GM19240 (cell line): ENCODE results near the gene GALK1.
"Not testable (repeated sequence)": the region's sequence is repeated elsewhere in the genome, so short reads cannot be mapped to it uniquely, and the experiment has no call there.

Experiments used
- DNase-seq: peaks from one replicate; pipeline ENCODE4 v3.0.0; 2011; ENCODE audit warnings: low spot score; ENCODE audit not compliant: insufficient read length

GALK1 gene

GRCh38 chr17:75767881-75768280 lies 2.9 kb upstream of the GALK1 start:
- DNase-seq = no peak

GRCh38 chr17:75765981-75766380 lies 989 bp upstream of the GALK1 start:
- no peak for DNase-seq

DNA sequence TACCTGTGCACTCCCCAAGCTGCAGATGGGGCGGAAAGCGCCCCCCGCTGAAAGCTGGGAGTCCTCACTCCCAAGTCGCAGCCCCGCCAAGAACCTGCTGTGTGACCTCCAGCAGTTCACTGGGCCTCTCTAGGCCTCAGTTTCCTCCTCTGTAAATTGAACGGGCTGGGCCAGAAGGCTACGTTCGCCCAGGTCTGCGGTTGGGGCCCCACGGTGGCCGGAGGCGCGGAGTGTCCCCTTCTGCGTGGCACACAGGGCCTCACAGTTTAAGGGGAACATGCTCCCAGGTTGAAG lies 628 bp downstream of the GALK1 start:
- DNase-seq = no peak

DNA sequence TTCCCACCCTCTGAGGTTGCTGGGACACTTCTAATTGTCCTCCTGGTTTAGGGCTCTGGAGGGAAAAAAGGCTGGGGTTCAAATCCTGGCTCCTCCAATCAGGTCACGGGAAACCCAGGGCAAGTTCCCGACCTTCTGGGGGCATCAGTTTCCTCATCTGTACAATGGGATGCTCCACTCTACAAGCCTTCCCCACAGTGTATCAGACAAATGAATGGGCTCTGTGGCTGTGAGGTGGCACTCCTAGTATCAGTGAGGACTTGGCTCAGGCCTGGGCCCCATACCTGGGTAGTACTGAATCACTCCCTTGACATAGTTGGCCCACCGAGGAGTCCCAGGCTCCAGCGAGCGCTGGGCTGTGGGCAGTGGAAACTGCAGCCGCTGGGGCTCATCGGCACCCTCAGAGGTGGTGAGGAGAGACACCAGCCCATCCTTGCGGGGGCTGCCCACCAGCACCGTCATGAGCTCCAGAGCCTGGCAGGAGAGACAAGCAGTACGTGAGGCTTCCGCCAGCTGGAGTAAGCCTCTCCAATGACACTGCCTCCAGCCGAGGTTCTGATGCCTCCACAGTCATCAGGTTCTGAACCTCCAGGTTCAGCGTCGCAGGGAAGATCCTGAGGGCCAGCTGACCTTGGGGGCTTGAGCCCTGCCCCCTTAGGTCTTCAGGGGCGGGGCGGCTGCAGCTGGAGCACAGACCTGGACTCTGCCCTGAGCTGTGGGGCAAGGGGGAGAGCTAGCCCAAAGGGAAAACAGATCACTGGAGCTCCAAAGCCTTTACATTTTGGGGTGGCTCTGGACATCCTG lies 1.2 kb downstream of the GALK1 start:
- DNase-seq = no peak

GRCh38 chr17:75763269-75763607 lies 1.8 kb downstream of the GALK1 start:
- no peak for DNase-seq

DNA sequence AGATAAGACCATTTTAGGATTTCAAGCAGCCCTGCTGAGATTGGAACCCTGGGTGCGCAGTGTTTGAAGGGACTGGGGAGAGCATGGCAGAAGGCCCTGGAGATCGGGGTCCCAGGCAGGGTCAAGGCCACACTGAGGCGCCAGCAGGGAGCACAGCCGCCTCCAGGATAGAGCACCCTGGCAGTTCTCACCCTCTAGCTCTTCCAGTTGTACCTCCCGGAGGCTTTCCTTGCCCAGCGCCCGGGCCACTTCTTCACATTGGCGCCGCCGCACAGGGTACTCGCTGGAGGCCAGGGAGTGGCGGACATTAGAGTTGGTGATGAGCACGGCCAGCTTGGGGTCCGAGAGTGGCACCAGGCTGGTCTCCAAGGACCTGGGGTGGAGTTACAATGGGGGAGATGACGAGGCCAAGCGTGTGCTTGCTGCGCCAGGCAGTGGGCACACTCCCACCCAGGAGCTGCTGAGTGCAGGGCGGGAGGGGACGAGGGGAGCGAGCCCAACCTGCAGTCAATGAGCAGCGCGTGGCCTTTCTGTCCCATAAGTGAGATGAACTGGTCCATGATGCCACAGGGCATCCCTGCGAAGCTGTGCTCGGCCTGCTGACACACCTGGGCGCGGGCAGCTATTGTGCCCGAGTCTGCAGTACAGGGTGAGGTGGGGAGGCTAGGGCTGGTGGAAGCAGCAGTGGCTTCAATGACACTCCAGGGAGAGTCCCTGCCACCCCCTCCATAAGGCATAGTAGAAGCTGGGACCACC lies 2.3 kb downstream of the GALK1 start:
- no peak for DNase-seq

- DNase-seq = not testable (repeated sequence)
Measured at GRCh38 chr17:75759978-75760640, 4.9 kb downstream of the GALK1 start.

GRCh38 chr17:75759457-75759856 lies 5.5 kb downstream of the GALK1 start:
- DNase-seq = no peak

DNA sequence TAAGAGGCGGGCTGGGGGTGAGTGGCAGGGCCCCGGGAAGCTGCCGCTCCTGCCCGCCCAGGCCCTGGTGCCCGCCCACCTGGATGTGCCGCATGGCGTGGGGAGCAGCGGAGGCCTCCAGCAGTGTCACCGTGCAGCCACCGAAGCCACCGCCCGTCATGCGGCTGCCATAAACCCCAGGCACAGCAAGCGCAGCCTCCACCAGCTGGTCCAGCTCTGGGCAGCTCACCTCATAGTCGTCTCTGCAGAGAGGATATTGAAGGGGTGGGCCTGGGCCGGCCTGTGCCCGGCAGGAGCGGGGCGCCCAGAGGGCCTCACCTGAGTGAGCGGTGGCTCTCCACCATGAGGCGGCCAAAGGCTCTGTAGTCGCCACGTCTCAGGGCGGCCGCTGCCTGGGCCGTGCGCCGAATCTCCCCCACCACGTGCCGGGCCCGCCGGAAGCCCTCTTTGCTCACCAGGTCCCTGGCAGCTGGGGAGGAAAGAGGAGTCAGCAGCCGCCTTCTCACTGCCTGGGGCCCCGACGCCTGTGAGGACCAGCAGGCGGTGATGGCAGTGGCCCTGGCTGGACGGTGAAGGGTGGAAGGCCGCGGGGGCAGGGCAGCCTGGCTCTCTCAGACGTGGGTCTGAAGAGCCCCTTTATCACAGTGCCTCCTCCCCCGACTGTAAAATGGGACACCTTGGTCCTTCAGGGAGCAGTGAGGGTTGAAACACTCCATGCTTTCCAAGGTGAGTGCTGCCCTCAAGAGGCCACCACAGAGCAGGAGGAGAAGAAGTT lies 6.7 kb downstream of the GALK1 start:
- DNase-seq = no peak

- no peak for DNase-seq
Measured at GRCh38 chr17:75757086-75757681, 7.8 kb downstream of the GALK1 start.

GRCh38 chr17:75756451-75757085 lies 8.4 kb downstream of the GALK1 start:
- DNase-seq = no peak

GRCh38 chr17:75755990-75756389 lies 9.0 kb downstream of the GALK1 start:
- no peak for DNase-seq

DNA sequence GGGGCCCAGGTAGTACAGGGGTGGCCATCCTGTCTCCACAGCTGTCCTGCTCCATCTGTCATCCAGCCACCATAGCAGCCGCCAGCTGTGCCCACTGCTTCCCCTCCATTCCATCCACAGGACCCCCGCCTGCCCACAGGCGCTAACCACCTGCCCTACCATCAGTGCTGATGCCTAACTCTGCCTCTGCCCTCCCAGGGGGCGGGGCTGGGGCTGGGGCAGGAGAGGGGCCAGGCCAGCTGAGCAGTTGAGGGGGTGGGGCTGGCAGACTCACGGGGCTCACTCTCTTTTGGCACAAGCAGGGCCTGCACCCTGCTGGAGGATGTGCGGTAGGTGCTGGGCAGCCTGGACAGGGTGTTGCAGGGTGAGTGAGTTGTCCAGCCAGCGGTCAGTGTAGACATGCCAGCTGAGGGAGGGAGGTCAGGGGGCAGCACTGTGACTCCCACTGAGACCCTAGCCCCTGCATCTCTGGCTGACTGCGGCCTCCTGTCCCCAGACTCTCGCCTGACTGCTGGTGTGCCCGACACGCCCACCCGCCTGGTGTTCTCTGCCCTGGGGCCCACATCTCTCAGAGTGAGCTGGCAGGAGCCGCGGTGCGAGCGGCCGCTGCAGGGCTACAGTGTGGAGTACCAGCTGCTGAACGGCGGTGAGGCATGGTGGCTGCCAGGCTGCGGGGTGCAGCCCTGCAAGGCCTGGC lies 9.6 kb downstream of the GALK1 start:
- no peak for DNase-seq

DNA sequence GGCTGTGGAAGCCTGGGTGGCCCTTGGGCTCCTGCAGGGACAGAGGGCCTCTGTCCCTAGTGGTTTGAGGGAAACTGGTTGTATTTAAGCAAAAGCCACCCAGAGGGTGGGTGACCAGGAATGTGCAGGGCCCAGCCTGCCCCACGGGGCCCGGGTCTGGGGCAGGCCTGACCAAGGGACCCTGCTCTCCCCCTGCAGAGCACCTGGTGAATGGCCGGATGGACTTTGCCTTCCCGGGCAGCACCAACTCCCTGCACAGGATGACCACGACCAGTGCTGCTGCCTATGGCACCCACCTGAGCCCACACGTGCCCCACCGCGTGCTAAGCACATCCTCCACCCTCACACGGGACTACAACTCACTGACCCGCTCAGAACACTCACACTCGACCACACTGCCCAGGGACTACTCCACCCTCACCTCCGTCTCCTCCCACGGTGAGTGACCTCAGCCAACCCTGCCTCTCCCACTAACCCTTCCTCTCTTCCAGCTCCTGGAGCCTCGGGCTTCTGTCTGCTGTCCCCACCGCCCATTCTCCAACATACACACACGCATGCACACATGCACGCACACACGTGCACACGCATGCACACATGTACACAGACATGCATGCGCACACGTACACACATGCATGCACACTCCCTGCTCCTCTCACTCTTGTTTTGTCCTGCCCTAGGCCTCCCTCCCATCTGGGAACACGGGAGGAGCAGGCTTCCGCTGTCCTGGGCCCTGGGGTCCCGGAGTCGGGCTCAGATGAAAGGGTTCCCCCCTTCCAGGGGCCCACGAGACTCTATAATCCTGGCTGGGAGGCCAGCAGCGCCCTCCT lies 10.4 kb downstream of the GALK1 start:
- no peak for DNase-seq

DNA sequence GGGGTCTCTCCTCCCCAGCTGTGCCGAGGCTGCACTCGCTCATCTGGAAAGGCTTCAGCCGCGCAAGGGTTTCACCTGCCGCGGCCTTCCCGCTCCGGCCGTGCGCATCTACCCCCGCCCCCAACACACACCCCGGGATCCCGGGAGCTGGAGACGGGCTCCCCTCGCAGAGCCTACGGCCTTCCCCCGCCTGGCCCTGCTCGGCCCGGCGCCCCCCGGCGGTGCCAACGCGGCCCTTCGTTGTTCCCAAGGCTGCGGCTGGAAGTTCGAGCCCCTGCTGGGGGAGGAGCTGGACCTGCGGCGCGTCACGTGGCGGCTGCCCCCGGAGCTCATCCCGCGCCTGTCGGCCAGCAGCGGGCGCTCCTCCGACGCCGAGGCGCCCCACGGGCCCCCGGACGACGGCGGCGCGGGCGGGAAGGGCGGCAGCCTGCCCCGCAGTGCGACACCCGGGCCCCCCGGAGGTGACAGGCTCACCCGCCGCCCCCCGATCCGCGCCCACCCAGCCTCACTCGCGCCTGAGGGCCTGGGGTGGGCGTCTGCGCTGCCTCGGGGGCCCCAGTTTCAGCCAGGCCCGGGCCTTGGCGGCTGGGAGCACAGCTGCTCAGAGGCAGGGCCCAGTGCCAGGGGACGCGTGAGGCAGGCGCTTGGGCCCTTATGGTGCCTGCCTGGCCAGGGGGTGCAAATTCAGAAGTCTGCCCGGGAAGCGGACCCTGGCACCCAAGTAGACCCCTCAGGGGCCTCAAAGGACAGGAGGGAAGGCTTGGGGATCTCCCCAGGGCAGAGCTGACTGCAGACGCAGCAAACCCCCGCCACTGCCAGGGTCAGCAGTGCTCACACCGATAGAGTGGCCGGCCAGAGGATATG lies 11.2 kb downstream of the GALK1 start:
- DNase-seq = peak; percentile 70

DNA sequence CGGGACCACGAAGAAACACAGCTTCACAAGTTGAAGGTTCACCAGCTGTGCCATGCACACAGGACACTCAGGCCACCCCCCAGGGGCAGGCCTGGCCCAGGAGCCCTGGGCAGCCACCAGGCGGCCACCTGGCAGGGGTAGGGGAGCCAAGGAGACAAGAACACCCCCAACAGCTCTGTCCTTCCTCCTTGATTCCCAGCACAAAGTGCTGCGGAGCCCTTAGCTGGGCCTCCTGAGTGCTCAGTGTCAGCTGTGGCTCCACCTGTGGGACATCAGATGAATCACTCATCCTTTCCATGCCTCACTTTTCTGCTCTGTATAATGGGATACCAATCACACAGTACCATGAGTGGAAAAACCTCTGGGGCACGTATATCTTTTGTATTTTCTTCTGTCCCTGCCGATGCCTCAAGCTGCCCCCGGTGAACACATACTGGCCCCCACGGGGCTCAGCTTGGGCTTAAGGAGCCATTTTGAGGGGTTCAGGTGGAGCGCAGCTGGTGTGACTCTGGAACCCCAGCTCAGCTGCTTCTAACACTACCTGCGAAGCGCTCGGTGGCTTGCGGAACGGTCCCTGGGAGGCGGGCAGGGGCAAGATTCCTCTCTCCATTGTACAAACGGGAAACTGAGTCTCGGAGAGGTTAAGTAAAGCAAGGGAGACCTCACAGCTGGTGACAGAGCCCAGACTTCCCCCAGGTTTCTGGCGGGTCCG lies 12.0 kb downstream of the GALK1 start:
- DNase-seq = no peak

- DNase-seq = no peak
Measured at GRCh38 chr17:75752405-75752709, 12.6 kb downstream of the GALK1 start.
